D721Med (cell line): ENCODE measurements around the gene UBP1.

Source experiments
- DNase-seq: peaks from one replicate; pipeline ENCODE4 v3.0.0; 2011; ENCODE audit warnings: low spot score; ENCODE audit not compliant: insufficient read length
- FAIRE-seq: peaks from 2 replicates; lab custom pipeline; 2011; peaks lifted over from hg19 to GRCh38; lab: Jason Lieb, UNC
- CTCF ChIP-seq: IDR thresholded peaks from 2 replicates; pipeline ENCODE4 v1.5.1; 2012; ENCODE audit warnings: mild to moderate bottlenecking, control low read depth; ENCODE audit not compliant: insufficient read depth; ENCODE audit errors: missing control alignments

Gene UBP1

DNA sequence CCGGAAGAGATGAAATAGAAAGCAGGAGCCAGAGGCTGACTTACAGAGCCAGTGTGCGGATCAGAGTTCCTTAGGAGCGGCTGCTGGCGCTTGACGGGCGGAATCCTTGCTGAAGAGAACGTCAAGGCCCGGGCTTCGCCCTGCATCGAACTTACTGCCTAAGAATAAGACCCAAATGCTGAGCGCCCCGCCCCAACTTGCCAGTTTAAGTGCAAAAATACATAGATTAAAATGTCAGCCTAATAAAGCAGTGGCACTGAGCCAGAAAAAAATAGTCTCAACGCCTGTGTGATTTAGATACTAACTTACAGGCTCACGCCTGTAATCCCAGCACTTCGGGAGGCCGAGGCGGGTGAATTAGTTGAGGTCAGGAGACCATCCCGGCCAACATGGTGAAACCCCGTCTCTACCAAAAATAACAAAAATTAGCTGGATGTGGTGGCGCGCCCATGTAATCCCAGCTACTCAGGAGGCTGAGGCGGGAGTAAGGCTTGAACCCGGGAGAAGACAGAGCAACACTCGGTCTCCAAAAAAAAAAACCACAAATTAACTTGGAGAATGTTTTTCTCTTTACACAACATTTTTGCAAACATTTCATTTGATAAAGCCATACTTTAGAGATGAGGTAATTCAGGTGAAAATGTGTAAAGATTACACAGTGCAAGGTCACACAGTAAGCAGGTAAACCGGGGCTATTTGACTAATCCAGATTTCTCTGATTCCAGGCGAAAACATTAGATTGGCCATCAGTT lies 1.2 kb upstream of the UBP1 start:
- DNase-seq = no peak
- no peak for FAIRE-seq
- no peak for TF ChIP-seq CTCF

GRCh38 chr3:33439546-33440327 lies 468 bp downstream of the UBP1 start:
- no peak for DNase-seq
- no peak for FAIRE-seq
- TF ChIP-seq CTCF = no peak

GRCh38 chr3:33438881-33439545 lies 1.2 kb downstream of the UBP1 start:
- no peak for TF ChIP-seq CTCF
- no peak for DNase-seq
- no peak for FAIRE-seq

- no peak for DNase-seq
These were observed 1.9 kb downstream of the UBP1 start for GRCh38 chr3:33438284-33438668.

DNA sequence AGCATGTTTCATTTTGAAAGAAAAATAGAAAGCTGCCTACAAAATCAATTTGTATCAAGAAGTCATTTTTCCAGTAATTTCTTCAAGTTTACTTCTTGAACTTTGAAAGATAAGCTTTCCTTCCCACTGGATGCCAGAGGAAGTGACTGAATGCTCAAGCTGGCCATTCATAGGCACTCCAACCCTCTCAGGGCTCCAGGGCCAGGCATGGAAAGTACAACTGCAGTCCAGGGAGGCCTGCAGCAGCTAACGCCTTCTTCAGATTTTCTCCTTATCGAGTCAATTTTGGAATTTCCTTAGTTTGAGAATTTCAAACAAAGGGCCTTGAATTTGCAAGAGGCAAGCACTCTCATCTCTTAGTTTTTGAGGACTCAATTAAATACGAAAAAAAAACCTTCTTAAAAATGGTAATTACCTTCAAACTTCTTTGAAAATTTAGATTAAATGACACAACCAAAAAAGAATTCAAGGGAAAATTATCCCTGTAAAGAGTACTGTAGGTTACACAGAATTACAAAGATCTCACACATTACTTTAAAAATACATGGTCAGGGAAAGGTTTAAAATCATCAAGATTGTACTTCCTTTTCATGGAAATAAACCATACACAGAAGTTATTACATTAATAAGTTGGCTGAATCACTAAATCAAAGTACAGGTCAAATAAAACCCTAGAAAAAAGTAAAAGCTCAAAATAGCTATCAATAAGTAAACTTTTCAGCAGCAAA lies 2.5 kb downstream of the UBP1 start:
- TF ChIP-seq CTCF = no peak
- FAIRE-seq = no peak
- DNase-seq = no peak

More at GRCh38 chr3:33438284-33438668, 1.9 kb downstream of the UBP1 start:
- TF ChIP-seq CTCF = no peak
- no peak for FAIRE-seq

- DNase-seq (no peak), FAIRE-seq (no peak)
- no peak for TF ChIP-seq CTCF
These were observed 6.4 kb downstream of the UBP1 start for GRCh38 chr3:33433843-33434242.
